K562 (cell line): ENCODE data around the gene TSGA10. TPM values are rescaled to one million over a fixed set of nuclear protein-coding genes. Genes with fewer than 3 reads are reported as not detected.

ENCODE experiments used
- ARNT ChIP-seq, 2 experiments: fragments of 450-650 bp; IDR thresholded peaks; 2 replicates each; pipeline ENCODE4 v1.6.1; 2016; ENCODE audit warnings: mild to moderate bottlenecking in 1 of 2
- CREB5 ChIP-seq: fragments of 250-450 bp; sonication (Bioruptor Pico); IDR thresholded peaks from 2 replicates; pipeline ENCODE4 v1.5.0; 2020; ENCODE audit warnings: mild to moderate bottlenecking
- DNMT1 ChIP-seq: fragments of 450-650 bp; IDR thresholded peaks from 2 replicates; pipeline ENCODE4 v1.6.1; 2016; ENCODE audit warnings: antibody characterized with exemption, mild to moderate bottlenecking
- EP400 ChIP-seq: fragments of 450-650 bp; IDR thresholded peaks from 2 replicates; pipeline ENCODE4 v1.6.1; 2017; ENCODE audit warnings: antibody characterized with exemption, mild to moderate bottlenecking, moderate library complexity
- HDAC1 ChIP-seq, 2 experiments: fragments of 450-650 bp; IDR thresholded peaks; 2 replicates each; pipeline ENCODE4 v1.6.1; 2016 to 2017; ENCODE audit warnings: inconsistent platforms in 1 of 2, mild to moderate bottlenecking in 1 of 2, moderate library complexity in 1 of 2
- HINFP ChIP-seq: fragments of 450-650 bp; conservative IDR thresholded peaks from 2 replicates; pipeline ENCODE4 v1.6.1; 2016; ENCODE audit warnings: missing genetic modification characterization, low read depth, mild to moderate bottlenecking, control low read depth, missing compliant biosample characterization
- JUNB ChIP-seq: fragments of 450-650 bp; formaldehyde crosslinking; conservative IDR thresholded peaks from 2 replicates; pipeline ENCODE4 v1.4.0; 2020; ENCODE audit warnings: mild to moderate bottlenecking
- NR1H2 ChIP-seq: sonication (generic); formaldehyde crosslinking; IDR thresholded peaks from 2 replicates; pipeline ENCODE4 v1.4.0; 2020; ENCODE audit warnings: mild to moderate bottlenecking, missing genetic modification reagents
- PHB2 ChIP-seq: fragments of 450-650 bp; IDR thresholded peaks from 2 replicates; pipeline ENCODE4 v1.6.1; 2017; ENCODE audit warnings: low read depth
- RBM25 ChIP-seq: fragments of 200-400 bp; formaldehyde crosslinking; IDR thresholded peaks from 2 replicates; pipeline ENCODE4 v1.6.1; 2018; ENCODE audit warnings: low read length, low read depth, moderate library complexity; ENCODE audit not compliant: severe bottlenecking
- SNAPC5 ChIP-seq: fragments of 250-450 bp; sonication (Bioruptor Pico); IDR thresholded peaks from 2 replicates; pipeline ENCODE4 v1.8.0; 2021; ENCODE audit warnings: moderate library complexity, mild to moderate bottlenecking, inconsistent platforms
- U2AF2 ChIP-seq: fragments of 200-400 bp; formaldehyde crosslinking; optimal IDR thresholded peaks from 2 replicates; pipeline ENCODE3; 2017; ENCODE audit warnings: low read depth, mild to moderate bottlenecking, low read length
- USF1 ChIP-seq: sonication (generic); formaldehyde crosslinking; IDR thresholded peaks from 2 replicates; pipeline ENCODE4 v1.9.0; 2022; ENCODE audit warnings: mild to moderate bottlenecking, missing genetic modification reagents
- ZBTB11 ChIP-seq, 3 experiments: fragments of 200-800 bp in 1 of 3; fragments of 250-450 bp in 1 of 3; fragments of 450-650 bp in 1 of 3; sonication (Bioruptor Pico) in 1 of 3; sonication (Bioruptor generic) in 1 of 3; formaldehyde crosslinking in 1 of 3; IDR thresholded peaks; 2 replicates each; pipeline versions ENCODE4 v1.6.1 to v1.8.0; 2016 to 2022; ENCODE audit warnings: mild to moderate bottlenecking in 2 of 3, missing genetic modification characterization in 2 of 3, missing compliant biosample characterization in 1 of 3, moderate library complexity in 1 of 3
- ZFX ChIP-seq: sonication (generic); formaldehyde crosslinking; IDR thresholded peaks from 2 replicates; pipeline ENCODE4 v1.8.0; 2022; ENCODE audit warnings: mild to moderate bottlenecking, missing genetic modification reagents, moderate library complexity
- ZNF512 ChIP-seq: IDR thresholded peaks from 2 replicates; pipeline ENCODE4 v1.6.1; 2016; ENCODE audit warnings: missing genetic modification characterization, missing compliant biosample characterization
- ZNF696 ChIP-seq: fragments of 250-450 bp; sonication (Bioruptor Pico); conservative IDR thresholded peaks from 2 replicates; pipeline ENCODE4 v1.4.0; 2020; ENCODE audit warnings: mild to moderate bottlenecking, moderate library complexity
- polyA plus RNA-seq, 8 experiments: library from polyadenylated mRNA; depleted of rRNA in 4 of 8; stranded (reverse) in 5 of 8; unstranded in 3 of 8; fragments of >200 nt; fragmentation: Nextera tagmentation in 2 of 8; fragmentation: Illumina TruSeq in 1 of 8; extraction: Ambion mirVana in 2 of 8; extraction: Trizol in 1 of 8; gene quantifications; 2 replicates each; pipeline versions ENCODE4 v1.2.1 to v1.2.3, GENCODE V29; 2011 to 2014; ENCODE audit warnings: inconsistent platforms in 1 of 8, missing spikeins in 1 of 8
- total RNA-seq, 7 experiments: library from RNA; depleted of rRNA in 6 of 7; stranded (reverse); fragments of >200 nt in 6 of 7; fragmentation: Illumina TruSeq in 2 of 7; extraction: Trizol in 2 of 7; gene quantifications; 2 replicates each; pipeline versions ENCODE4 v1.2.1 to v1.2.3, GENCODE V29; 2011 to 2021; ENCODE audit warnings: low replicate concordance in 1 of 7

TSGA10 gene
- total and polyA plus RNA-seq, 9 of the 15 experiments (the other 6 are each of a cell fraction or from before 2014, with no cell fraction given): 2.1 to 11.3 (median 3.2) TPM

GRCh38 chr2:99180755-99181623, 26.2 kb upstream of the TSGA10 start, which contains the start of the genes MITD1 and MRPL30 (continued):
- TF ChIP-seq ZBTB11 (CRISPR knock-in tag; IDR thresholded peaks at IDR 0.05) (peak; percentile 96 to 100 (median 98)), HINFP (tag) (no peak), ARNT (IDR thresholded peaks at IDR 0.05) (peak; percentile 71 to 73; a peak in 2 of 4 replicates), PHB2 (no peak), USF1 (CRISPR knock-in tag) (peak; percentile 94), EP400 (peak; percentile 92), JUNB (CRISPR knock-in tag) (no peak), NR1H2 (no peak), CREB5 (CRISPR knock-in tag) (no peak), DNMT1 (no peak), HDAC1 (IDR thresholded peaks at IDR 0.05) (peak; percentile 72 to 95; a peak in 3 of 4 replicates), U2AF2 (no peak), ZNF512 (tag) (no peak), SNAPC5 (no peak), ZNF696 (no peak), ZFX (peak; percentile 71), RBM25 (no peak)
